Measurements from ENCODE around the gene SMOC1. TPM values are rescaled to one million over a fixed set of nuclear protein-coding genes. Genes with fewer than 3 reads are reported as not detected.

SMOC1 gene
- total RNA-seq, 1 experiment from 2014 or later: 22.9 TPM

DNA sequence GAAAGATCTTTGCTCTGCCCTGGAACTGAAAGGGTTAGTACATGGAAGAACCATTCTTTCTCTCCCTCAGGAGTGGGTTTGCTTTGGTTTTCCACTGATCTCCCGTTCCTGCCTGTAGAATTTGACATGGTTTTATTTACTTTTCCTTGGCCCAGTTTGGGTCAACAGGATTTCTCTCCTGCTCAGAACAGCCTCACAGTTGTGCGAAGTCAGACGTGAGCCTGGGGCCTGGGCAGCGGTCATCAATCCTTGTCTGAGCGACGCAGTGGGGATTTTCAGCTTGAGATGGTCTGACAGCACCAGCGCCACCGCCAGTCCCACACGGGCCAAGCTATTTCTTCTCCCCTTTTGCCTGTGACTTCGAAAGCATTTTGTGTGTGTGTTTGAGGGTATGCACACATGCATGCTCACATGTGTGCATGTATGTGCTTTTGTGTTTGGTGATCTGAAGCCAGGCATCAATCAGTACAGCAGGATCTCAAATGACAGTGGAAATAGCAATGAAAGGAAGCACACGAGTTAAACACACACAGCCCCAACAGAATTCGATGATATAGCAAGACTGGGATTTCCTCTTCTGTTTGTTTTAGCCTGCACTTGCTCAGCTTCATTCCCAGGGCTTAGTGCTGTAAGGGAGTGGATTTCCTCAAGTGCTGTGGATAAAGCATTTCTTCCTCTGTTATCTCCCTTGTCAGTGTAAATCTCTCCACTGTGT, 58.3 kb downstream of the SMOC1 start:
- H3K4me3 Mint-ChIP-seq (ENCODE audit: unreplicated experiment): no peak overlapping the region
- ChIA-PET CTCF (no interaction called here), POLR2A (no interaction called here)
- H3K4me1 Mint-ChIP-seq (ENCODE audit: insufficient read depth, unreplicated experiment): no peaks in the 10 kb centered on the region
- intact Hi-C loops (cut with micrococcal nuclease): no loop called here
- H3K27ac Mint-ChIP-seq (ENCODE audit: low read depth, unreplicated experiment): no peak overlapping the region
- peaks cover 2% of the 10 kb centered on the region for H3K36me3 Mint-ChIP-seq (ENCODE audit: insufficient read depth, unreplicated experiment)
- no peak for DNase-seq (ENCODE audit: unreplicated experiment)
- TF ChIP-seq, protein P1, sequence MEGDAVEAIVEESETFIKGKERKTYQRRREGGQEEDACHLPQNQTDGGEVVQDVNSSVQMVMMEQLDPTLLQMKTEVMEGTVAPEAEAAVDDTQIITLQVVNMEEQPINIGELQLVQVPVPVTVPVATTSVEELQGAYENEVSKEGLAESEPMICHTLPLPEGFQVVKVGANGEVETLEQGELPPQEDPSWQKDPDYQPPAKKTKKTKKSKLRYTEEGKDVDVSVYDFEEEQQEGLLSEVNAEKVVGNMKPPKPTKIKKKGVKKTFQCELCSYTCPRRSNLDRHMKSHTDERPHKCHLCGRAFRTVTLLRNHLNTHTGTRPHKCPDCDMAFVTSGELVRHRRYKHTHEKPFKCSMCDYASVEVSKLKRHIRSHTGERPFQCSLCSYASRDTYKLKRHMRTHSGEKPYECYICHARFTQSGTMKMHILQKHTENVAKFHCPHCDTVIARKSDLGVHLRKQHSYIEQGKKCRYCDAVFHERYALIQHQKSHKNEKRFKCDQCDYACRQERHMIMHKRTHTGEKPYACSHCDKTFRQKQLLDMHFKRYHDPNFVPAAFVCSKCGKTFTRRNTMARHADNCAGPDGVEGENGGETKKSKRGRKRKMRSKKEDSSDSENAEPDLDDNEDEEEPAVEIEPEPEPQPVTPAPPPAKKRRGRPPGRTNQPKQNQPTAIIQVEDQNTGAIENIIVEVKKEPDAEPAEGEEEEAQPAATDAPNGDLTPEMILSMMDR (IDR thresholded peaks at IDR 0.05; ENCODE audit: unreplicated experiment): no peak
- no TSS peak for BruUV-seq (replicated peaks)
- no peaks in the 10 kb centered on the region for H3K9me3 Mint-ChIP-seq (ENCODE audit: unreplicated experiment)
- H3K27me3 Mint-ChIP-seq (ENCODE audit: insufficient read depth, unreplicated experiment): no peaks in the 10 kb centered on the region

DNA sequence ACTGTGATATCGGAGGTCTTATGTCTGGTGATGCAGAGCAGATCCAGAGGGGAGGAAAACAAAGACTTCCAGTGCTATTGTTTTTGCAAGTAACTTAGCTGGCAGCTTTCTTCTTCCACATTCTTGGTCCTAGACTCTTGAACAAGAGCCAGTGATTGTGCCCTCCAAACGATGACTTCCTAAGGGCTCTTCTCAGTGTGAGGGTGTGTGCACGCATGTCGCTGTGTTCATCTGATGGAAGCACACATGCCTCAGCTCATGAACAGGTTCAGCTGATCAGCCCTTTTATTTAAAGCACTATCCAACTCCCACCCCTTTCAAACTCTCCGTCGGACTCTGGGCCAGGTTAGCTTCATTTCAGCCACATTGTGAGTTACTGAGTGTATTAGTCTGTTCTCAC, 59.5 kb downstream of the SMOC1 start:
- POLR2A ChIA-PET: no interaction called here
- TF ChIP-seq, protein P1 (IDR thresholded peaks at IDR 0.05; ENCODE audit: unreplicated experiment): no peak
- intact Hi-C loops (cut with micrococcal nuclease): no loop called here
- Mint-ChIP-seq H3K36me3 (ENCODE audit: insufficient read depth, unreplicated experiment) (no peaks in the 10 kb centered on the region), H3K4me1 (ENCODE audit: insufficient read depth, unreplicated experiment) (no peaks in the 10 kb centered on the region), H3K27me3 (ENCODE audit: insufficient read depth, unreplicated experiment) (no peaks in the 10 kb centered on the region), H3K4me3 (ENCODE audit: unreplicated experiment) (no peak overlapping the region), H3K9me3 (ENCODE audit: unreplicated experiment) (no peaks in the 10 kb centered on the region), H3K27ac (ENCODE audit: low read depth, unreplicated experiment) (no peak overlapping the region)
- CTCF ChIA-PET: interaction anchor here (0.6 kb wide), 1 partner anchor 19 kb away, joined by 3 read pairs; no protein-coding TSS in a partner anchor
- BruUV-seq (replicated peaks): no TSS peak
- DNase-seq (ENCODE audit: unreplicated experiment): no peak

DNA sequence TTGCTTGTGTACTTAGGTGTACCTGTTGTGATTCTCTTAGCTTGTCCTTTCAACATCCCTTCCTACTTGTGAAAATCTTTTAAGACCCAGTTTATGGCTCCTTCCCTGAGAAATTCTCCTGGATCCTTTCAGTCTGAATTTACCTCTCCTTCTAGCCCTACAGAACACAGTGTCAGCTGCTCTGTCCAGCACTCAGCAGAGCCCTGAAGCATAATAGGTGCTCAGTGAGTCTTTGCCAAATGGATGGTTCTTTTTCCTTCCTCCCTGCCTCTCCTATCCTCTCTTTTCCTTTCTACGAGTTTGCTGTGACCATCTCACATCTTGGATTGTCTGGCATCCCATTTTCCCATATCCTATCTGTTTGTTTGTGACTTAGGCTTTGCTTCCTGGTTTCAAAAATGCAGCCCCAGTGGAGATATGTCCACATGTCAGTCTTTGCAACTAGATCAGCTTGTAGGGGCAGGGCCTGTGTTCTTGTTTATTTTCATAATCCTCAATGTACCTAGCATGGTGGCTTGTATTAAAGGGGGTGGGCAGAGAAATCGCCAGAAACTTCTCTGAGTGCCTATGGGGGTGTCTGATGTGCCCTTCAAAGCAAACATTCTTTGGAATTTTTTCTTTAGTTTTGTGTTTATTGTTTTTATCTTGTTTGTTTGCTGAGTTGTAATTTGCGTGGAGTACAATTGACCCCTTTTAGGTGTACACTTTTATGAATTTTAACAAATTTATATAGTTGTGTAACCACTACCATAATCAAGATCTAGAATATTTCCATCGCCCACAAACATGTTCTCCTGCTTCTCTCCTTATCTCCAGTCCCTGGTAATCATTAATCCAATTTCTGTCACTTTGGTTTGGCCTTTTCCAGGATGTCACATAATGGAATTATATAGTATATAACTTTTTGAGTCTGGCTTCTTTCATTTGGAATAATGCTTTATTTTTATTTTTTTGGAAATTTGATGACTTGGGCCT, 62.8 kb downstream of the SMOC1 start:
- DNase-seq (ENCODE audit: unreplicated experiment): no peak
- Mint-ChIP-seq H3K9me3 (ENCODE audit: unreplicated experiment) (peaks cover 11% of the 10 kb centered on the region), H3K4me3 (ENCODE audit: unreplicated experiment) (no peak overlapping the region), H3K4me1 (ENCODE audit: insufficient read depth, unreplicated experiment) (peaks cover 3% of the 10 kb centered on the region), H3K36me3 (ENCODE audit: insufficient read depth, unreplicated experiment) (no peaks in the 10 kb centered on the region), H3K27ac (ENCODE audit: low read depth, unreplicated experiment) (no peak overlapping the region), H3K27me3 (ENCODE audit: insufficient read depth, unreplicated experiment) (no peaks in the 10 kb centered on the region)
- TF ChIP-seq, protein P1 (IDR thresholded peaks at IDR 0.05; ENCODE audit: unreplicated experiment): no peak
- BruUV-seq (replicated peaks): no TSS peak
- POLR2A ChIA-PET: interaction anchor here (0.6 to 1.3 kb wide), 2 partner anchors 9 to 391 kb away, joined by 3 to 8 read pairs; no protein-coding TSS in a partner anchor
- CTCF ChIA-PET: no interaction called here
- intact Hi-C loops (cut with micrococcal nuclease): no loop called here

DNA sequence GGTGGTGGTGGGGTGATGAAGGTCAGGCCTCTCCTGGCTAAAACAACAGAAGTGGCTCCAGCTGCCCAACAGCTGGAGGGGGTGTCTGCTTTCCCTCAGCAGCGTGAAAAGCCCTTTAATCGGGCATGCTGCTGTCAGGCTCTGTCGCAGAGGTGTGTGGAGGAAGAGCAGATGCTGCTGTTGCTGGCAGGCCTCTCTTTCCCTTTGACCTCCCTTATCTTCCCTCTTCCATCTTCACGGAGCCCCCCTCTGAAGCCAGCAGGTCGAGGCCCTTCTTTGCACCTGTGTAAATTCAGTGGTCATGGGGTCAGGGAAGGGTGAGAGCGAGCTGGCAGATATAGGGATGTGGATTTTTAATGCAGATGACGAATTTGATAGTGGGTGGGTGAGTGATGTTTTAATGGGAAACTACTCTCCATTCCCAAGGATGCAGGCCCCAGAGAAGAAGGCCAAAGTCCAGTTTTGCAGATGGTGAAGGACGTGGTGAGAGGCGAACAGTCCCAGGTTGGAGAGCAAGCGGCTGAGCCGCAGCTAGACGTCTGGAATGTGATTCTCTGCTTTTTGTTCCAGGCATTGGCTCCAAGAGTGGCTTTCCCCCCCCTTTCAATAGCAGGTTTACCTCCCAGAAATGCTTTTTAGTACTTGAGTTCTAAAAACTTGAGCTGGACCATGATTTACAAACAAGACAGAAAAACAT, 64.0 kb downstream of the SMOC1 start:
- intact Hi-C loops (cut with micrococcal nuclease): no loop called here
- H3K27ac Mint-ChIP-seq (ENCODE audit: low read depth, unreplicated experiment): no peak overlapping the region
- peaks cover 19% of the 10 kb centered on the region for H3K9me3 Mint-ChIP-seq (ENCODE audit: unreplicated experiment)
- TF ChIP-seq, protein P1 (IDR thresholded peaks at IDR 0.05; ENCODE audit: unreplicated experiment): no peak
- no TSS peak for BruUV-seq (replicated peaks)
- H3K36me3 Mint-ChIP-seq (ENCODE audit: insufficient read depth, unreplicated experiment): no peaks in the 10 kb centered on the region
- POLR2A ChIA-PET: no interaction called here
- no peak for DNase-seq (ENCODE audit: unreplicated experiment)
- no peak overlapping the region for H3K4me3 Mint-ChIP-seq (ENCODE audit: unreplicated experiment)
- CTCF ChIA-PET: no interaction called here
- no peaks in the 10 kb centered on the region for H3K27me3 Mint-ChIP-seq (ENCODE audit: insufficient read depth, unreplicated experiment)
- peaks cover 6% of the 10 kb centered on the region for H3K4me1 Mint-ChIP-seq (ENCODE audit: insufficient read depth, unreplicated experiment)
